CD14-positive monocyte (primary cell): Measurements from ENCODE around the gene ARHGAP15. TPM values are rescaled to one million over a fixed set of nuclear protein-coding genes. Genes with fewer than 3 reads are reported as not detected.

Source experiments
- DNase-seq, 3 donors: peaks; one replicate each; pipeline ENCODE4 v3.0.0-alpha.2; 2011 to 2022
- H2AFZ ChIP-seq: 2 replicates; pipeline ENCODE4 v1.6.0; 2012; ENCODE audit warnings: mild to moderate bottlenecking, low read depth, low read length, inconsistent platforms; ENCODE audit not compliant: insufficient read depth, poor library complexity, severe bottlenecking
- H3K27ac ChIP-seq, 2 donors: 1 replicate in 1 of 2; 2 replicates in 1 of 2; pipeline ENCODE4 v1.5.1; 2012 to 2013; ENCODE audit warnings: low read length in 2 of 2, control low read depth in 1 of 2, inconsistent platforms in 1 of 2, low read depth in 1 of 2, mild to moderate bottlenecking in 1 of 2
- H3K27me3 ChIP-seq, 2 donors: one replicate each; pipeline versions ENCODE4 v1.6.0 to v1.6.1; 2011 to 2013; ENCODE audit warnings: low read length in 2 of 2; ENCODE audit not compliant: control insufficient read depth in 2 of 2, insufficient read depth in 2 of 2
- H3K36me3 ChIP-seq, 2 donors: replicated peaks in 1 of 2; 1 replicate in 1 of 2; 2 replicates in 1 of 2; pipeline versions ENCODE4 v1.5.1 to v1.6.1; 2012 to 2013; ENCODE audit warnings: low read length in 2 of 2, control low read depth in 1 of 2, inconsistent platforms in 1 of 2, mild to moderate bottlenecking in 1 of 2; ENCODE audit not compliant: insufficient read depth in 2 of 2, control insufficient read depth in 1 of 2
- H3K4me1 ChIP-seq, 2 donors: 1 replicate in 1 of 2; 2 replicates in 1 of 2; pipeline versions ENCODE4 v1.5.1 to v1.6.1; 2012 to 2013; ENCODE audit warnings: low read length in 2 of 2, control low read depth in 1 of 2, inconsistent platforms in 1 of 2, mild to moderate bottlenecking in 1 of 2, moderate library complexity in 1 of 2; ENCODE audit not compliant: insufficient read depth in 2 of 2, control insufficient read depth in 1 of 2
- H3K4me2 ChIP-seq: replicated peaks from 2 replicates; pipeline ENCODE3; 2012; ENCODE audit warnings: low read length, moderate library complexity, mild to moderate bottlenecking; ENCODE audit not compliant: poor library complexity, severe bottlenecking; ENCODE audit errors: extremely low read depth
- H3K4me3 ChIP-seq, 3 experiments: fragments of 200-600 bp in 1 of 3; sonication (generic) in 1 of 3; replicated peaks in 1 of 3; 1 replicate in 2 of 3; 2 replicates in 1 of 3; pipeline ENCODE4 v1.5.1; 2011 to 2013; ENCODE audit warnings: low read length in 3 of 3, mild to moderate bottlenecking in 3 of 3, control low read depth in 2 of 3, low read depth in 2 of 3, inconsistent platforms in 1 of 3, moderate library complexity in 1 of 3
- H3K79me2 ChIP-seq: 2 replicates; pipeline ENCODE4 v1.6.0; 2012; ENCODE audit warnings: mild to moderate bottlenecking, control low read depth, inconsistent platforms, low read length, moderate library complexity; ENCODE audit not compliant: insufficient read depth
- H3K9ac ChIP-seq: 2 replicates; pipeline ENCODE4 v1.6.0; 2017; ENCODE audit warnings: low read length, mild to moderate bottlenecking; ENCODE audit not compliant: insufficient read depth, poor library complexity, severe bottlenecking
- H3K9me3 ChIP-seq, 2 donors: replicated peaks in 1 of 2; 1 replicate in 1 of 2; 2 replicates in 1 of 2; pipeline versions ENCODE4 v1.5.1 to v1.6.1; 2012 to 2013; ENCODE audit warnings: low read length in 2 of 2, control low read depth in 1 of 2; ENCODE audit not compliant: control insufficient read depth in 1 of 2, insufficient read depth in 1 of 2
- H4K20me1 ChIP-seq: 2 replicates; pipeline ENCODE4 v1.6.0; 2012; ENCODE audit warnings: mild to moderate bottlenecking, low read length, control low read depth, moderate library complexity; ENCODE audit not compliant: insufficient read depth
- H3K27ac Mint-ChIP-seq, 7 donors: one replicate each; pipeline ENCODE4 v1.8.0; 2020; ENCODE audit warnings: mild to moderate bottlenecking in 7 of 7, mixed read lengths in 7 of 7, moderate library complexity in 6 of 7, inconsistent platforms in 2 of 7
- H3K27me3 Mint-ChIP-seq, 3 donors: one replicate each; pipeline ENCODE4 v1.8.0; 2021 to 2022; ENCODE audit warnings: low read depth in 3 of 3, mild to moderate bottlenecking in 3 of 3, mixed read lengths in 3 of 3, moderate library complexity in 3 of 3, inconsistent platforms in 1 of 3
- H3K36me3 Mint-ChIP-seq, 2 donors: one replicate each; pipeline ENCODE4 v1.8.0; 2020; ENCODE audit warnings: mixed read lengths in 2 of 2, inconsistent platforms in 1 of 2, mild to moderate bottlenecking in 1 of 2
- H3K4me1 Mint-ChIP-seq: one replicate; pipeline ENCODE4 v1.8.0; 2020; ENCODE audit warnings: mild to moderate bottlenecking, mixed read lengths
- H3K4me3 Mint-ChIP-seq, 2 donors: one replicate each; pipeline ENCODE4 v1.8.0; 2020; ENCODE audit warnings: mild to moderate bottlenecking in 2 of 2, mixed read lengths in 2 of 2, moderate library complexity in 1 of 2
- H3K9me3 Mint-ChIP-seq, 7 donors: one replicate each; pipeline ENCODE4 v1.8.0; 2020 to 2022; ENCODE audit warnings: mixed read lengths in 7 of 7, mild to moderate bottlenecking in 6 of 7, moderate library complexity in 6 of 7, inconsistent platforms in 2 of 7
- CTCF ChIP-seq: fragments of 200-600 bp; IDR thresholded peaks from one replicate; pipeline ENCODE4 v1.8.0; 2022; ENCODE audit warnings: antibody characterized with exemption, mild to moderate bottlenecking
- WGBS: methylation state at CpG from one replicate; pipeline ENCODE4 v1.1.5; 2013; ENCODE audit warnings: missing lambda C conversion rate; ENCODE audit not compliant: insufficient coverage; 5-methylcytosine and 5-hydroxymethylcytosine counted together
- intact Hi-C, 2 donors: fragments of 100-400 bp; cut with micrococcal nuclease; formaldehyde crosslinking; loops; one replicate each; pipeline versions ENCODE4 v1.15.0 to v1.15.1; 2023
- polyA plus RNA-seq, 3 donors: library from polyadenylated mRNA; depleted of rRNA in 1 of 3; unstranded in 2 of 3; stranded (reverse) in 1 of 3; fragments of 300-500 nt in 2 of 3; fragments of >200 nt in 1 of 3; fragmentation: Illumina TruSeq in 2 of 3; gene quantifications; 1 replicate in 2 of 3; 2 replicates in 1 of 3; pipeline ENCODE4 v1.2.3, GENCODE V29; 2012 to 2021

Gene ARHGAP15
- polyA plus RNA-seq, 3 donors, result 35.4 to 50.9 (median 50.7) TPM

- Histone ChIP-seq H3K9me3 (no peaks in the 10 kb centered on the region), H3K9ac (no peak overlapping the region), H3K27me3 (no peaks in the 10 kb centered on the region), H3K4me2 (no peak overlapping the region), H3K4me1 (no peaks in the 10 kb centered on the region), H2AFZ (no peak overlapping the region), H3K27ac (no peak overlapping the region), H3K4me3 (no peak overlapping the region), H3K36me3 (no peaks in the 10 kb centered on the region), H4K20me1 (no peaks in the 10 kb centered on the region), H3K79me2 (no peaks in the 10 kb centered on the region)
- H3K9me3 Mint-ChIP-seq, result no peaks in the 10 kb centered on the region
- H3K4me3 Mint-ChIP-seq, result no peak overlapping the region
- DNase-seq, result no peak
- no peaks in the 10 kb centered on the region for H3K27me3 Mint-ChIP-seq
- H3K36me3 Mint-ChIP-seq, result peaks cover 3 to 7% of the 10 kb centered on the region in 2 donors
- intact Hi-C loops, result no loop called here
- no peak for TF ChIP-seq CTCF
- no peak overlapping the region for H3K27ac Mint-ChIP-seq
- peaks cover 2% of the 10 kb centered on the region for H3K4me1 Mint-ChIP-seq
- WGBS, result no CpG with 5 or more reads among the region's 1 CpG
Measured at GRCh38 chr2:143379955-143380354, 250.7 kb downstream of the ARHGAP15 start.

GRCh38 chr2:143382573-143382972, 253.4 kb downstream of the ARHGAP15 start:
- Histone ChIP-seq H3K36me3 (no peaks in the 10 kb centered on the region), H3K27ac (no peak overlapping the region), H3K4me2 (no peak overlapping the region), H3K79me2 (no peaks in the 10 kb centered on the region), H4K20me1 (no peaks in the 10 kb centered on the region), H3K27me3 (no peaks in the 10 kb centered on the region), H3K4me3 (no peak overlapping the region), H3K4me1 (no peaks in the 10 kb centered on the region), H3K9me3 (no peaks in the 10 kb centered on the region), H3K9ac (no peak overlapping the region), H2AFZ (no peak overlapping the region)
- 95% methylated on average over 6 of the region's 8 CpGs for WGBS
- H3K4me1 Mint-ChIP-seq, result no peaks in the 10 kb centered on the region
- no peaks in the 10 kb centered on the region for H3K27me3 Mint-ChIP-seq
- H3K4me3 Mint-ChIP-seq, result no peak overlapping the region
- no peaks in the 10 kb centered on the region for H3K9me3 Mint-ChIP-seq
- H3K27ac Mint-ChIP-seq, result peak overlapping the region in 1 of 7 donors; percentile 4
- TF ChIP-seq CTCF, result no peak
- no peak for DNase-seq
- intact Hi-C loops, result no loop called here
- H3K36me3 Mint-ChIP-seq, result peaks cover 3 to 5% of the 10 kb centered on the region in 2 donors
